Measurements from ENCODE around the gene TPSD1. TPM values are rescaled to one million over a fixed set of nuclear protein-coding genes. Genes with fewer than 3 reads are reported as not detected.
"Not testable (repeated sequence)": the region's sequence is repeated elsewhere in the genome, so short reads cannot be mapped to it uniquely, and the experiment has no call there.

TPSD1 gene
- total and polyA plus RNA-seq, 10 of the 15 experiments (the other 5 are each of a cell fraction or from before 2014, with no cell fraction given), result not detected

DNA sequence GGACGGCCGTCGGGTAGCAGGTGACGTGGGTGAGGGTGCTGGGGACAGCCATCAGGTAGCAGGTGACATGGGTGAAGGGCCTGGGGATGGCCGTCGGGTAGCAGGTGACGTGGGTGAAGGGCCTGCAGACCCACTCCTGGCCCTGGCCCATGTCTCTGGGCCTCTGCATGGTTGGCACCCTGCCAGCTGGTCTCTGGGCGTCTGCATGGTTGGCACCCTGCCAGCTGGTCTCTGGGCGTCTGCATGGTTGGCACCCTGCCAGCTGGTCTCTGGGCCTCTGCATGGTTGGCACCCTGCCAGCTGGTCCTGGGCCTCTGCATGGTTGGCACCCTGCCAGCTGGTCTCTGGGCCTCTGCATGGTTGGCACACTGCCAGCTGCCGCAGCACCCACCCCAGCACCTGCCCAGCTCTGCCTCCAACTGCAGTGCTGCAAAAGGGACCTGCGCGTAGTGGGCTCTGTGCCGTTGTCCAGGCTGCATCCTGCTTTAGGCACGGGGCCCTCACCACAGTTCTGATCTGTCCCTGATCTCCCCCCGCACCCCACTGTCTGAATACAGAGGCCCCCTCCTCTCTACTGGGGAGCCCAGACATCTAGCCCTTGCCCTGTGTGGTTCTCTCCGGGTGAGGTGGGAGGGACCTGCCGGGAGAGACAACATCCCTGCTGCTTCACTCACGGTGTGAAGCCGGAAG is 16.0 kb downstream of the TPSD1 start:
- BruUV-seq (replicated peaks); intact Hi-C loops (cut with micrococcal nuclease; ENCODE audit: unreplicated experiment); H3K27me3 ChIP-seq (replicated peaks in 1 of 2; ENCODE audit: control insufficient read depth in 2 of 2, insufficient read depth in 2 of 2, low read length in 1 of 2); H3K4me1 ChIP-seq (ENCODE audit: control insufficient read depth, insufficient read depth, low read length); in situ Hi-C loops (cut with MboI); ATAC-seq; DNase-seq (ENCODE audit: low read depth, low spot score); H3K9me3 ChIP-seq (replicated peaks; ENCODE audit: control insufficient read depth, insufficient read depth, low read length); H3K4me2 ChIP-seq (ENCODE audit: control insufficient read depth, insufficient read depth); H3K4me3 ChIP-seq; RAD21 ChIA-PET (ENCODE audit: unreplicated experiment); H3K9ac ChIP-seq (ENCODE audit: control insufficient read depth, insufficient read depth, low read length); H3K27ac ChIP-seq (ENCODE audit: control insufficient read depth, insufficient read depth); POLR2A ChIA-PET; CTCF ChIA-PET; SMC1A ChIA-PET (ENCODE audit: uncharacterized antibody, unreplicated experiment); FAIRE-seq; H3K79me2 ChIP-seq (ENCODE audit: control insufficient read depth, insufficient read depth, low read length); H3K36me3 ChIP-seq (ENCODE audit: control insufficient read depth in 2 of 2, insufficient read depth in 2 of 2, low read length in 1 of 2); H4K20me1 ChIP-seq (ENCODE audit: control insufficient read depth, insufficient read depth); H2AFZ ChIP-seq (ENCODE audit: control insufficient read depth, low read depth, low read length): not testable (repeated sequence)
- WGBS (ENCODE audit: insufficient coverage, insufficient replicate concordance, low lambda C conversion rate, missing lambda C conversion rate), result 28% methylated on average over 19 of the region's 19 CpGs

DNA sequence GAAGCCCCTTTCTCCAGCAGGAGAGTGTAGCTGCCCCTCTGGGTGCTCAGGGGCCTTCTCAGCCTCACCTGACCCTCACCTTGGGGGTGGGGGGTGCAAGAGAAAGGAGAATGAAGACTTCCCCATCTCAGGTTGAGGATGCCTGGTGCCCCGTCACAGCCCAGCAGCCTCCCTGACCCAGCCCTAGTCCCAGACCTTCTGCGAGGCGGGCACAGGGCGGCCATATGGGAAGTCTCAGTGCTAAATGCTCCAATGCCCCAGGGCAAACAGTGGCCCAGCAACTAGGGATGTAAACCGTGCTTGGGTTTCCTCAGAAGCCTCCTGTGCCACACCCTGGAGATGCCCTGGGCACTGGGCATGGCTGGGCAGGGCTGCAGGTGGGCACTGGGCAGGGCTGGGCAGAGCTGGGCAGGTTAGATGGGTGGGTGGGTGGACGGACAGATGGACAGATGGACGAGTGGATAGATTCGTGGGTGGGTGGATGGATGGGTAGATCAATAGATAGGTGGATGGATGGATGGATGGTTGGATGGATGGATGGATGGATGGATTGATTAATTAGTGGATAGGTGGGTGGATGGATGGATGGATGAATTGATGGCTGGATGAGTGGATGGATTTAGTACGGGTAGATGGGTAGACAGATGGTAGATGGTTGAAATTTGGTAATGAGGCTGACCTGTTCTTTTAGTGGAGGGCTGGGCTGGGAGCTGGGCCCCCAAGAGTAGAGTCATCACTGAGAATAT is 16.8 kb downstream of the TPSD1 start:
- RAD21 ChIA-PET (ENCODE audit: unreplicated experiment), result no interaction called here
- Histone ChIP-seq H3K4me2 (ENCODE audit: control insufficient read depth, insufficient read depth) (no peak overlapping the region), H3K27ac (ENCODE audit: control insufficient read depth, insufficient read depth) (no peak overlapping the region), H3K79me2 (ENCODE audit: control insufficient read depth, insufficient read depth, low read length) (no peaks in the 10 kb centered on the region), H3K4me1 (ENCODE audit: control insufficient read depth, insufficient read depth, low read length) (no peaks in the 10 kb centered on the region), H3K36me3 (ENCODE audit: control insufficient read depth in 2 of 2, insufficient read depth in 2 of 2, low read length in 1 of 2) (no peaks in the 10 kb centered on the region), H2AFZ (ENCODE audit: control insufficient read depth, low read depth, low read length) (no peak overlapping the region), H3K27me3 (replicated peaks in 1 of 2; ENCODE audit: control insufficient read depth in 2 of 2, insufficient read depth in 2 of 2, low read length in 1 of 2) (no peaks in the 10 kb centered on the region), H4K20me1 (ENCODE audit: control insufficient read depth, insufficient read depth) (no peaks in the 10 kb centered on the region), H3K9ac (ENCODE audit: control insufficient read depth, insufficient read depth, low read length) (no peak overlapping the region), H3K4me3 (no peak overlapping the region), H3K9me3 (replicated peaks; ENCODE audit: control insufficient read depth, insufficient read depth, low read length) (no peaks in the 10 kb centered on the region)
- DNase-seq (ENCODE audit: low read depth, low spot score) (no peak), ATAC-seq (no peak), FAIRE-seq (no peak)
- WGBS (ENCODE audit: insufficient coverage, insufficient replicate concordance, low lambda C conversion rate, missing lambda C conversion rate), result 6% methylated on average over 9 of the region's 9 CpGs
- TF ChIP-seq CREB1 (IDR thresholded peaks at IDR 0.05; ENCODE audit: low read depth), result no peak
- no peak for TF ChIP-seq STAT3 (IDR thresholded peaks at IDR 0.05; ENCODE audit: low read depth, low read length)
- intact Hi-C loops (cut with micrococcal nuclease; ENCODE audit: unreplicated experiment) (no loop called here), in situ Hi-C loops (cut with MboI) (no loop called here)
- POLR2A ChIA-PET, result no interaction called here
- SMC1A ChIA-PET (ENCODE audit: uncharacterized antibody, unreplicated experiment), result no interaction called here
- CTCF ChIA-PET, result no interaction called here
- no TSS peak for BruUV-seq (replicated peaks)
